GM23338 (cell line): Measurements from ENCODE around the gene NR2E3. TPM values are rescaled to one million over a fixed set of nuclear protein-coding genes. Genes with fewer than 3 reads are reported as not detected.

Experiments used
- ATAC-seq: fragments of 200-7000 bp; cut with Tn5 transposase; 3 replicates; pipeline ENCODE4 v1.9.1; 2020
- DNase-seq: peaks from one replicate; pipeline ENCODE4 v3.0.0-alpha.2; 2015; ENCODE audit warnings: low spot score
- H2AFZ ChIP-seq: fragments of 200-600 bp; sonication (generic); 2 replicates; pipeline ENCODE4 v1.8.0; 2016; ENCODE audit warnings: antibody characterized with exemption, mild to moderate bottlenecking, moderate library complexity
- H3F3A ChIP-seq: fragments of 200-600 bp; sonication (generic); replicated peaks from 2 replicates; pipeline ENCODE4 v1.8.0; 2017; ENCODE audit warnings: antibody characterized with exemption, mixed run types, low read depth
- H3K27ac ChIP-seq: fragments of 200-600 bp; sonication (generic); 2 replicates; pipeline ENCODE4 v1.6.1; 2016; ENCODE audit warnings: low read depth
- H3K27me3 ChIP-seq: fragments of 200-600 bp; sonication (generic); 2 replicates; pipeline ENCODE4 v1.8.0; 2016; ENCODE audit warnings: mild to moderate bottlenecking, mixed run types, moderate library complexity; ENCODE audit not compliant: insufficient read depth
- H3K36me3 ChIP-seq: fragments of 200-600 bp; sonication (generic); 2 replicates; pipeline ENCODE4 v1.8.0; 2016; ENCODE audit warnings: mild to moderate bottlenecking; ENCODE audit not compliant: insufficient read depth
- H3K4me1 ChIP-seq: fragments of 200-600 bp; sonication (generic); 2 replicates; pipeline ENCODE4 v1.8.0; 2016; ENCODE audit warnings: mild to moderate bottlenecking, moderate library complexity; ENCODE audit not compliant: insufficient read depth
- H3K4me2 ChIP-seq: fragments of 200-600 bp; sonication (generic); 2 replicates; pipeline ENCODE4 v1.7.1; 2017; ENCODE audit warnings: mixed run types
- H3K4me3 ChIP-seq: fragments of 200-600 bp; sonication (generic); 2 replicates; pipeline ENCODE4 v1.6.1; 2016; ENCODE audit warnings: mixed run types
- H3K79me2 ChIP-seq: fragments of 200-600 bp; sonication (generic); replicated peaks from 2 replicates; pipeline ENCODE4 v1.8.0; 2017; ENCODE audit warnings: mild to moderate bottlenecking; ENCODE audit not compliant: insufficient read depth
- H3K9me2 ChIP-seq: fragments of 200-600 bp; sonication (generic); 2 replicates; pipeline ENCODE4 v1.8.0; 2017; ENCODE audit not compliant: insufficient read depth
- H4K20me1 ChIP-seq: fragments of 200-600 bp; sonication (generic); replicated peaks from 2 replicates; pipeline ENCODE4 v1.8.0; 2017; ENCODE audit warnings: mild to moderate bottlenecking; ENCODE audit not compliant: insufficient read depth
- H3K27ac Mint-ChIP-seq: 2 replicates; pipeline ENCODE4 v1.8.0; 2020; ENCODE audit warnings: inconsistent platforms, mild to moderate bottlenecking, moderate library complexity, mixed read lengths
- H3K27me3 Mint-ChIP-seq: 3 replicates; pipeline ENCODE4 v1.8.0; 2022; ENCODE audit warnings: low read depth, mild to moderate bottlenecking, moderate library complexity, mixed read lengths, inconsistent platforms; ENCODE audit not compliant: insufficient read depth, poor library complexity
- H3K36me3 Mint-ChIP-seq: 3 replicates; pipeline ENCODE4 v1.8.0; 2021; ENCODE audit warnings: low read depth, mild to moderate bottlenecking, inconsistent platforms, moderate library complexity, mixed read lengths
- H3K4me1 Mint-ChIP-seq: 3 replicates; pipeline ENCODE4 v1.8.0; 2020; ENCODE audit warnings: mild to moderate bottlenecking, inconsistent platforms, mixed read lengths
- H3K4me3 Mint-ChIP-seq: 3 replicates; pipeline ENCODE4 v1.8.0; 2021; ENCODE audit warnings: moderate library complexity, mild to moderate bottlenecking, inconsistent platforms, mixed read lengths
- H3K9me3 Mint-ChIP-seq: 3 replicates; pipeline ENCODE4 v1.8.0; 2020; ENCODE audit warnings: moderate library complexity, mild to moderate bottlenecking, inconsistent platforms, mixed read lengths
- CREB1 ChIP-seq: fragments of 250-450 bp; sonication (Bioruptor Pico); IDR thresholded peaks from 2 replicates; pipeline ENCODE4 v1.5.0; 2020; ENCODE audit warnings: low read depth, mild to moderate bottlenecking, moderate library complexity
- EZH2 ChIP-seq: fragments of 200-600 bp; sonication (generic); IDR thresholded peaks from one replicate; pipeline ENCODE4 v1.8.0; 2017; ENCODE audit warnings: antibody characterized with exemption, mild to moderate bottlenecking, low read depth; ENCODE audit not compliant: unreplicated experiment
- EZH2phosphoT487 ChIP-seq: fragments of 200-600 bp; sonication (generic); IDR thresholded peaks from one replicate; pipeline ENCODE4 v1.8.1; 2018; ENCODE audit warnings: antibody characterized with exemption; ENCODE audit not compliant: unreplicated experiment
- JUNB ChIP-seq: IDR thresholded peaks from one replicate; pipeline ENCODE4 v1.6.1; 2016; ENCODE audit warnings: antibody characterized with exemption; ENCODE audit not compliant: unreplicated experiment
- NANOG ChIP-seq: IDR thresholded peaks from 2 replicates; pipeline ENCODE4 v1.6.1; 2016; ENCODE audit warnings: antibody characterized with exemption, borderline replicate concordance
- POLR2AphosphoS5 ChIP-seq: IDR thresholded peaks from 2 replicates; pipeline ENCODE4 v1.6.1; 2016; ENCODE audit warnings: antibody characterized with exemption, low read depth
- STAT1 ChIP-seq: IDR thresholded peaks from one replicate; pipeline ENCODE4 v1.6.1; 2016; ENCODE audit warnings: antibody characterized with exemption; ENCODE audit not compliant: unreplicated experiment
- ZNF114 ChIP-seq: fragments of 250-450 bp; sonication (Bioruptor Pico); IDR thresholded peaks from 2 replicates; pipeline ENCODE4 v1.5.0; 2020; ENCODE audit warnings: mild to moderate bottlenecking, moderate library complexity
- ZNF331 ChIP-seq: fragments of 250-450 bp; sonication (Bioruptor Pico); IDR thresholded peaks from 2 replicates; pipeline ENCODE4 v1.5.0; 2020; ENCODE audit warnings: low read depth, mild to moderate bottlenecking, moderate library complexity
- polyA plus RNA-seq: library from polyadenylated mRNA; unstranded; fragments of >200 nt; fragmentation: Nextera tagmentation; extraction: Ambion mirVana; gene quantifications from 2 replicates; pipeline ENCODE4 v1.2.1, GENCODE V29; 2016
- total RNA-seq: library from RNA; depleted of rRNA; stranded (reverse); fragments of >200 nt; shearing (Covaris generic); gene quantifications from 2 replicates; pipeline ENCODE4 v1.2.3, GENCODE V29; 2014
- TF ChIP-seq, protein P1 (sequence below), 2 experiments: fragments of 200-600 bp in 1 of 2; sonication (generic) in 1 of 2; conservative IDR thresholded peaks; 2 replicates each; pipeline versions ENCODE4 v1.5.1 to v1.6.1; 2016 to 2017; ENCODE audit warnings: antibody characterized with exemption in 2 of 2, low read depth in 2 of 2, mild to moderate bottlenecking in 2 of 2, moderate library complexity in 1 of 2
- TF ChIP-seq, protein P2 (sequence below): fragments of 250-450 bp; sonication (Bioruptor Pico); IDR thresholded peaks from 2 replicates; pipeline ENCODE4 v1.5.0; 2020; ENCODE audit warnings: mild to moderate bottlenecking, moderate library complexity
- TF ChIP-seq, protein P3 (sequence below): IDR thresholded peaks from one replicate; pipeline ENCODE4 v1.6.1; 2018; ENCODE audit warnings: antibody characterized with exemption; ENCODE audit not compliant: unreplicated experiment
- TF ChIP-seq, protein P4 (sequence below): IDR thresholded peaks from 2 replicates; pipeline ENCODE4 v1.6.1; 2016; ENCODE audit warnings: antibody characterized with exemption

Gene NR2E3
- total and polyA plus RNA-seq, 2 experiments from 2014 or later = 1.3 to 1.4 TPM

DNA sequence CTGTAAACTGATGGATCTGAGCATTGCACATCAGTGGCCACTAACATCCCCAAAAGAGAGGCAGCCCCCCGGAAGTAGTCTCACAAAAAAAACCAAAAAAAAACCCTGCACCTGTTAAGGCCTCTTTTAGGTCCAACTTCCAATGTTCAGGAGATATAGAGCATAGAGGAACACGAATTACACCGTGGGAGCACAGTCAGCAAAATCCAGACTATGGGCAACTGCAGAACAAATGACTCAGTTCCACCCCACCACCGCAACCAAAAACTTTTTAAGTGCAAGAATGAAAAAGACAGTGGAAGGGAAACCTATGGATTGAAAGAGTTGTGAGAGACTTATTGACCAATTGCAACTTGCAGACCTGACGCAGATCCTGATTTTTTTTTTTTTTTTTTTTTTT lies 42.2 kb upstream of the NR2E3 start:
- Histone ChIP-seq H3K79me2 (no peaks in the 10 kb centered on the region), H3F3A (no peaks in the 10 kb centered on the region), H3K9me2 (no peaks in the 10 kb centered on the region), H4K20me1 (no peaks in the 10 kb centered on the region), H2AFZ (no peak overlapping the region), H3K27ac (no peak overlapping the region), H3K4me3 (no peak overlapping the region), H3K4me2 (no peak overlapping the region), H3K36me3 (no peaks in the 10 kb centered on the region), H3K4me1 (no peaks in the 10 kb centered on the region), H3K27me3 (no peaks in the 10 kb centered on the region)
- ATAC-seq = no peak
- Mint-ChIP-seq H3K4me1 (no peaks in the 10 kb centered on the region), H3K9me3 (peaks cover 9% of the 10 kb centered on the region), H3K4me3 (no peak overlapping the region), H3K36me3 (peaks cover 9% of the 10 kb centered on the region), H3K27ac (no peak overlapping the region), H3K27me3 (peaks cover 2% of the 10 kb centered on the region)
- DNase-seq = no peak
- TF ChIP-seq NANOG (no peak), CREB1 (CRISPR knock-in tag) (no peak), POLR2AphosphoS5 (no peak), EZH2 (no peak), STAT1 (no peak), ZNF114 (no peak), ZNF331 (no peak), EZH2phosphoT487 (no peak), JUNB (no peak)
- TF ChIP-seq, protein P1, sequence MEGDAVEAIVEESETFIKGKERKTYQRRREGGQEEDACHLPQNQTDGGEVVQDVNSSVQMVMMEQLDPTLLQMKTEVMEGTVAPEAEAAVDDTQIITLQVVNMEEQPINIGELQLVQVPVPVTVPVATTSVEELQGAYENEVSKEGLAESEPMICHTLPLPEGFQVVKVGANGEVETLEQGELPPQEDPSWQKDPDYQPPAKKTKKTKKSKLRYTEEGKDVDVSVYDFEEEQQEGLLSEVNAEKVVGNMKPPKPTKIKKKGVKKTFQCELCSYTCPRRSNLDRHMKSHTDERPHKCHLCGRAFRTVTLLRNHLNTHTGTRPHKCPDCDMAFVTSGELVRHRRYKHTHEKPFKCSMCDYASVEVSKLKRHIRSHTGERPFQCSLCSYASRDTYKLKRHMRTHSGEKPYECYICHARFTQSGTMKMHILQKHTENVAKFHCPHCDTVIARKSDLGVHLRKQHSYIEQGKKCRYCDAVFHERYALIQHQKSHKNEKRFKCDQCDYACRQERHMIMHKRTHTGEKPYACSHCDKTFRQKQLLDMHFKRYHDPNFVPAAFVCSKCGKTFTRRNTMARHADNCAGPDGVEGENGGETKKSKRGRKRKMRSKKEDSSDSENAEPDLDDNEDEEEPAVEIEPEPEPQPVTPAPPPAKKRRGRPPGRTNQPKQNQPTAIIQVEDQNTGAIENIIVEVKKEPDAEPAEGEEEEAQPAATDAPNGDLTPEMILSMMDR (conservative IDR thresholded peaks at IDR 0.05; ENCODE audit: low read depth in 2 of 2) = no peak
- TF ChIP-seq, protein P2, sequence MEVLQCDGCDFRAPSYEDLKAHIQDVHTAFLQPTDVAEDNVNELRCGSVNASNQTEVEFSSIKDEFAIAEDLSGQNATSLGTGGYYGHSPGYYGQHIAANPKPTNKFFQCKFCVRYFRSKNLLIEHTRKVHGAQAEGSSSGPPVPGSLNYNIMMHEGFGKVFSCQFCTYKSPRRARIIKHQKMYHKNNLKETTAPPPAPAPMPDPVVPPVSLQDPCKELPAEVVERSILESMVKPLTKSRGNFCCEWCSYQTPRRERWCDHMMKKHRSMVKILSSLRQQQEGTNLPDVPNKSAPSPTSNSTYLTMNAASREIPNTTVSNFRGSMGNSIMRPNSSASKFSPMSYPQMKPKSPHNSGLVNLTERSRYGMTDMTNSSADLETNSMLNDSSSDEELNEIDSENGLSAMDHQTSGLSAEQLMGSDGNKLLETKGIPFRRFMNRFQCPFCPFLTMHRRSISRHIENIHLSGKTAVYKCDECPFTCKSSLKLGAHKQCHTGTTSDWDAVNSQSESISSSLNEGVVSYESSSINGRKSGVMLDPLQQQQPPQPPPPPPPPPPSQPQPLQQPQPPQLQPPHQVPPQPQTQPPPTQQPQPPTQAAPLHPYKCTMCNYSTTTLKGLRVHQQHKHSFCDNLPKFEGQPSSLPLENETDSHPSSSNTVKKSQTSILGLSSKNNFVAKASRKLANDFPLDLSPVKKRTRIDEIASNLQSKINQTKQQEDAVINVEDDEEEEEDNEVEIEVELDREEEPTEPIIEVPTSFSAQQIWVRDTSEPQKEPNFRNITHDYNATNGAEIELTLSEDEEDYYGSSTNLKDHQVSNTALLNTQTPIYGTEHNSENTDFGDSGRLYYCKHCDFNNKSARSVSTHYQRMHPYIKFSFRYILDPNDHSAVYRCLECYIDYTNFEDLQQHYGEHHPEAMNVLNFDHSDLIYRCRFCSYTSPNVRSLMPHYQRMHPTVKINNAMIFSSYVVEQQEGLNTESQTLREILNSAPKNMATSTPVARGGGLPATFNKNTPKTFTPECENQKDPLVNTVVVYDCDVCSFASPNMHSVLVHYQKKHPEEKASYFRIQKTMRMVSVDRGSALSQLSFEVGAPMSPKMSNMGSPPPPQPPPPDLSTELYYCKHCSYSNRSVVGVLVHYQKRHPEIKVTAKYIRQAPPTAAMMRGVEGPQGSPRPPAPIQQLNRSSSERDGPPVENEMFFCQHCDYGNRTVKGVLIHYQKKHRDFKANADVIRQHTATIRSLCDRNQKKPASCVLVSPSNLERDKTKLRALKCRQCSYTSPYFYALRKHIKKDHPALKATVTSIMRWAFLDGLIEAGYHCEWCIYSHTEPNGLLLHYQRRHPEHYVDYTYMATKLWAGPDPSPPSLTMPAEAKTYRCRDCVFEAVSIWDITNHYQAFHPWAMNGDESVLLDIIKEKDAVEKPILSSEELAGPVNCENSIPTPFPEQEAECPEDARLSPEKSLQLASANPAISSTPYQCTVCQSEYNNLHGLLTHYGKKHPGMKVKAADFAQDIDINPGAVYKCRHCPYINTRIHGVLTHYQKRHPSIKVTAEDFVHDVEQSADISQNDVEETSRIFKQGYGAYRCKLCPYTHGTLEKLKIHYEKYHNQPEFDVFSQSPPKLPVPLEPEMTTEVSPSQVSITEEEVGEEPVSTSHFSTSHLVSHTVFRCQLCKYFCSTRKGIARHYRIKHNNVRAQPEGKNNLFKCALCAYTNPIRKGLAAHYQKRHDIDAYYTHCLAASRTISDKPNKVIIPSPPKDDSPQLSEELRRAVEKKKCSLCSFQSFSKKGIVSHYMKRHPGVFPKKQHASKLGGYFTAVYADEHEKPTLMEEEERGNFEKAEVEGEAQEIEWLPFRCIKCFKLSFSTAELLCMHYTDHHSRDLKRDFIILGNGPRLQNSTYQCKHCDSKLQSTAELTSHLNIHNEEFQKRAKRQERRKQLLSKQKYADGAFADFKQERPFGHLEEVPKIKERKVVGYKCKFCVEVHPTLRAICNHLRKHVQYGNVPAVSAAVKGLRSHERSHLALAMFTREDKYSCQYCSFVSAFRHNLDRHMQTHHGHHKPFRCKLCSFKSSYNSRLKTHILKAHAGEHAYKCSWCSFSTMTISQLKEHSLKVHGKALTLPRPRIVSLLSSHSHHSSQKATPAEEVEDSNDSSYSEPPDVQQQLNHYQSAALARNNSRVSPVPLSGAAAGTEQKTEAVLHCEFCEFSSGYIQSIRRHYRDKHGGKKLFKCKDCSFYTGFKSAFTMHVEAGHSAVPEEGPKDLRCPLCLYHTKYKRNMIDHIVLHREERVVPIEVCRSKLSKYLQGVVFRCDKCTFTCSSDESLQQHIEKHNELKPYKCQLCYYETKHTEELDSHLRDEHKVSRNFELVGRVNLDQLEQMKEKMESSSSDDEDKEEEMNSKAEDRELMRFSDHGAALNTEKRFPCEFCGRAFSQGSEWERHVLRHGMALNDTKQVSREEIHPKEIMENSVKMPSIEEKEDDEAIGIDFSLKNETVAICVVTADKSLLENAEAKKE (CRISPR knock-in tag) = no peak
- TF ChIP-seq, protein P3, sequence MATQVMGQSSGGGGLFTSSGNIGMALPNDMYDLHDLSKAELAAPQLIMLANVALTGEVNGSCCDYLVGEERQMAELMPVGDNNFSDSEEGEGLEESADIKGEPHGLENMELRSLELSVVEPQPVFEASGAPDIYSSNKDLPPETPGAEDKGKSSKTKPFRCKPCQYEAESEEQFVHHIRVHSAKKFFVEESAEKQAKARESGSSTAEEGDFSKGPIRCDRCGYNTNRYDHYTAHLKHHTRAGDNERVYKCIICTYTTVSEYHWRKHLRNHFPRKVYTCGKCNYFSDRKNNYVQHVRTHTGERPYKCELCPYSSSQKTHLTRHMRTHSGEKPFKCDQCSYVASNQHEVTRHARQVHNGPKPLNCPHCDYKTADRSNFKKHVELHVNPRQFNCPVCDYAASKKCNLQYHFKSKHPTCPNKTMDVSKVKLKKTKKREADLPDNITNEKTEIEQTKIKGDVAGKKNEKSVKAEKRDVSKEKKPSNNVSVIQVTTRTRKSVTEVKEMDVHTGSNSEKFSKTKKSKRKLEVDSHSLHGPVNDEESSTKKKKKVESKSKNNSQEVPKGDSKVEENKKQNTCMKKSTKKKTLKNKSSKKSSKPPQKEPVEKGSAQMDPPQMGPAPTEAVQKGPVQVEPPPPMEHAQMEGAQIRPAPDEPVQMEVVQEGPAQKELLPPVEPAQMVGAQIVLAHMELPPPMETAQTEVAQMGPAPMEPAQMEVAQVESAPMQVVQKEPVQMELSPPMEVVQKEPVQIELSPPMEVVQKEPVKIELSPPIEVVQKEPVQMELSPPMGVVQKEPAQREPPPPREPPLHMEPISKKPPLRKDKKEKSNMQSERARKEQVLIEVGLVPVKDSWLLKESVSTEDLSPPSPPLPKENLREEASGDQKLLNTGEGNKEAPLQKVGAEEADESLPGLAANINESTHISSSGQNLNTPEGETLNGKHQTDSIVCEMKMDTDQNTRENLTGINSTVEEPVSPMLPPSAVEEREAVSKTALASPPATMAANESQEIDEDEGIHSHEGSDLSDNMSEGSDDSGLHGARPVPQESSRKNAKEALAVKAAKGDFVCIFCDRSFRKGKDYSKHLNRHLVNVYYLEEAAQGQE = no peak
- TF ChIP-seq, protein P4, sequence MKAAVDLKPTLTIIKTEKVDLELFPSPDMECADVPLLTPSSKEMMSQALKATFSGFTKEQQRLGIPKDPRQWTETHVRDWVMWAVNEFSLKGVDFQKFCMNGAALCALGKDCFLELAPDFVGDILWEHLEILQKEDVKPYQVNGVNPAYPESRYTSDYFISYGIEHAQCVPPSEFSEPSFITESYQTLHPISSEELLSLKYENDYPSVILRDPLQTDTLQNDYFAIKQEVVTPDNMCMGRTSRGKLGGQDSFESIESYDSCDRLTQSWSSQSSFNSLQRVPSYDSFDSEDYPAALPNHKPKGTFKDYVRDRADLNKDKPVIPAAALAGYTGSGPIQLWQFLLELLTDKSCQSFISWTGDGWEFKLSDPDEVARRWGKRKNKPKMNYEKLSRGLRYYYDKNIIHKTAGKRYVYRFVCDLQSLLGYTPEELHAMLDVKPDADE = no peak
